HEK293 (cell line): ENCODE results near the gene MED13L.

Experiments
- CTCF ChIA-PET: fragments of 350-600 bp; formaldehyde crosslinking; extraction: SDS; loops from one replicate; lab custom pipeline; 2021; ENCODE audit warnings: antibody characterized with exemption; lab: Yijun Ruan, JAX
- POLR2A ChIA-PET: fragments of 300-600 bp; formaldehyde crosslinking; extraction: SDS; loops from one replicate; lab custom pipeline; 2020; ENCODE audit warnings: antibody characterized with exemption, inconsistent platforms; lab: Yijun Ruan, JAX
- H3K27ac ChIP-seq: fragments of 200-500 bp; sonication (Bioruptor generic); 2 replicates; pipeline ENCODE4 v1.5.1; 2014; ENCODE audit warnings: low read depth, low read length, control low read depth, inconsistent platforms; ENCODE audit errors: extremely low read depth
- H3K36me3 ChIP-seq, 2 experiments: fragments of 200-500 bp in 1 of 2; sonication (Bioruptor generic) in 1 of 2; 1 replicate in 1 of 2; 2 replicates in 1 of 2; pipeline ENCODE4 v1.5.1; 2014 to 2017; ENCODE audit warnings: inconsistent platforms in 2 of 2, low read length in 2 of 2; ENCODE audit not compliant: control insufficient read depth in 2 of 2, insufficient read depth in 1 of 2
- H3K4me1 ChIP-seq: fragments of 200-500 bp; sonication (Bioruptor generic); 2 replicates; pipeline ENCODE4 v1.5.1; 2014; ENCODE audit warnings: mild to moderate bottlenecking, low read length, inconsistent platforms; ENCODE audit not compliant: control insufficient read depth, insufficient read depth
- H3K4me3 ChIP-seq: 2 replicates; pipeline ENCODE4 v1.5.1; 2011; ENCODE audit warnings: low read depth, mild to moderate bottlenecking, control low read depth, low read length, moderate library complexity
- H3K9me3 ChIP-seq: fragments of 200-500 bp; sonication (Bioruptor generic); 2 replicates; pipeline ENCODE4 v1.5.1; 2014; ENCODE audit warnings: low read depth, low read length, inconsistent platforms; ENCODE audit not compliant: control insufficient read depth, insufficient read depth
- EGR2 ChIP-seq: fragments of 450-650 bp; formaldehyde crosslinking; IDR thresholded peaks from 2 replicates; pipeline ENCODE4 v1.5.1; 2016; ENCODE audit warnings: low read depth, missing biosample characterization, missing genetic modification characterization
- HOXC10 ChIP-seq: sonication (generic); formaldehyde crosslinking; IDR thresholded peaks from 2 replicates; pipeline ENCODE4 v1.8.1; 2023; ENCODE audit warnings: mild to moderate bottlenecking, missing genetic modification reagents
- IKZF3 ChIP-seq: fragments of 450-650 bp; IDR thresholded peaks from 2 replicates; pipeline ENCODE4 v1.5.0; 2018; ENCODE audit warnings: missing biosample characterization, mild to moderate bottlenecking, missing genetic modification characterization, moderate library complexity
- KLF16 ChIP-seq: fragments of 450-650 bp; formaldehyde crosslinking; IDR thresholded peaks from 2 replicates; pipeline ENCODE4 v1.5.1; 2017; ENCODE audit warnings: missing biosample characterization, missing genetic modification characterization
- MEIS1 ChIP-seq: sonication (generic); formaldehyde crosslinking; IDR thresholded peaks from 2 replicates; pipeline ENCODE4 v1.8.1; 2022; ENCODE audit warnings: missing genetic modification reagents, mild to moderate bottlenecking, borderline replicate concordance
- OSR2 ChIP-seq: fragments of 450-650 bp; formaldehyde crosslinking; IDR thresholded peaks from 2 replicates; pipeline ENCODE4 v1.5.1; 2016; ENCODE audit warnings: missing biosample characterization, missing genetic modification characterization
- PRDM10 ChIP-seq: fragments of 450-650 bp; formaldehyde crosslinking; IDR thresholded peaks from 2 replicates; pipeline ENCODE4 v1.5.1; 2016; ENCODE audit warnings: missing biosample characterization, missing genetic modification characterization
- PRDM2 ChIP-seq: fragments of 450-650 bp; formaldehyde crosslinking; IDR thresholded peaks from 2 replicates; pipeline ENCODE4 v1.5.1; 2016; ENCODE audit warnings: missing biosample characterization, missing genetic modification characterization, borderline replicate concordance
- ZFP3 ChIP-seq: fragments of 450-650 bp; formaldehyde crosslinking; IDR thresholded peaks from 2 replicates; pipeline ENCODE4 v1.5.1; 2016; ENCODE audit warnings: low read depth, missing biosample characterization, missing genetic modification characterization
- ZFP69B ChIP-seq: fragments of 450-650 bp; formaldehyde crosslinking; IDR thresholded peaks from 2 replicates; pipeline ENCODE4 v1.5.1; 2016; ENCODE audit warnings: missing biosample characterization, missing genetic modification characterization
- ZNF16 ChIP-seq: fragments of 450-650 bp; formaldehyde crosslinking; IDR thresholded peaks from 2 replicates; pipeline ENCODE4 v1.5.1; 2016; ENCODE audit warnings: low read depth, missing biosample characterization, missing genetic modification characterization
- ZNF174 ChIP-seq: fragments of 450-650 bp; formaldehyde crosslinking; IDR thresholded peaks from 2 replicates; pipeline ENCODE4 v1.5.0; 2017; ENCODE audit warnings: missing biosample characterization, mild to moderate bottlenecking, missing genetic modification characterization
- ZNF223 ChIP-seq: fragments of 450-650 bp; formaldehyde crosslinking; IDR thresholded peaks from 2 replicates; pipeline ENCODE4 v1.5.1; 2016; ENCODE audit warnings: missing biosample characterization, missing genetic modification characterization
- ZNF248 ChIP-seq: fragments of 450-650 bp; formaldehyde crosslinking; IDR thresholded peaks from 2 replicates; pipeline ENCODE4 v1.5.1; 2017; ENCODE audit warnings: missing biosample characterization, missing genetic modification characterization
- ZNF48 ChIP-seq: fragments of 450-650 bp; formaldehyde crosslinking; IDR thresholded peaks from 2 replicates; pipeline ENCODE4 v1.5.1; 2016; ENCODE audit warnings: missing biosample characterization, missing genetic modification characterization
- ZNF501 ChIP-seq: fragments of 450-650 bp; formaldehyde crosslinking; IDR thresholded peaks from 2 replicates; pipeline ENCODE4 v1.5.1; 2016; ENCODE audit warnings: missing biosample characterization, missing genetic modification characterization
- ZNF560 ChIP-seq: fragments of 450-650 bp; formaldehyde crosslinking; IDR thresholded peaks from 2 replicates; pipeline ENCODE4 v1.5.1; 2017; ENCODE audit warnings: missing biosample characterization, missing genetic modification characterization, borderline replicate concordance
- ZNF621 ChIP-seq: fragments of 450-650 bp; formaldehyde crosslinking; IDR thresholded peaks from 2 replicates; pipeline ENCODE4 v1.5.1; 2017; ENCODE audit warnings: missing biosample characterization, missing genetic modification characterization
- TF ChIP-seq, protein P1 (sequence below): fragments of 450-650 bp; formaldehyde crosslinking; IDR thresholded peaks from 2 replicates; pipeline ENCODE4 v1.5.1; 2016; ENCODE audit warnings: missing biosample characterization, missing genetic modification characterization, low read depth
- TF ChIP-seq, protein P2 (sequence below): fragments of 450-650 bp; formaldehyde crosslinking; optimal IDR thresholded peaks from 2 replicates; pipeline ENCODE3; 2016; ENCODE audit warnings: missing biosample characterization, mild to moderate bottlenecking, missing genetic modification characterization
- TF ChIP-seq, protein P3 (sequence below): fragments of 450-650 bp; formaldehyde crosslinking; IDR thresholded peaks from 2 replicates; pipeline ENCODE4 v1.5.1; 2017; ENCODE audit warnings: missing biosample characterization, missing genetic modification characterization
- TF ChIP-seq, protein P4 (sequence below): fragments of 450-650 bp; formaldehyde crosslinking; IDR thresholded peaks from 2 replicates; pipeline ENCODE4 v1.5.1; 2017; ENCODE audit warnings: missing biosample characterization, missing genetic modification characterization

Gene MED13L

DNA sequence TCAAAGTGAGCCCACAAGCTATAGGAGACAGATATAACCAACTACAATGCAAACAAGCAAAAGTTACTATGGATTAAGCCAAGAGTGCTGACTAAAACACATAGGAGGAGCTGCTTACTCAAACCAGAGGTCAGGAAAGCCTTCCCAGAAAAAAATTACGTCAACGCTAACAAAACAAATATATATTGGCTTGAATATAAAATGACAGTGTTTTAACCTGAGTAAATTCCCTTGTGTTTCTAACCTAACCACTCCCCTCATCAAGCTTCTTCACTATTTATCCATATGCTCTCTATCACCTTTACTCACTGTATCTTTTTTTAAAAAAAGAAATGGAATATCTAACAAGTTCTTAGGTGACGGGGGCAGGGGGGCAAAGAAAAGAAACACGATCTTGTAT lies 115.9 kb downstream of the MED13L start:
- H3K27ac ChIP-seq: peak overlapping the region; percentile 51; the same call in 1 of the 2 replicates
- ChIA-PET POLR2A (no interaction called here), CTCF (interaction anchor here (0.7 kb wide), 2 partner anchors 15 to 82 kb away, joined by 3 read pairs; no protein-coding TSS in a partner anchor)
- no peaks in the 10 kb centered on the region for H3K9me3 ChIP-seq
- H3K36me3 ChIP-seq: no peaks in the 10 kb centered on the region
- peaks cover 46% of the 10 kb centered on the region for H3K4me1 ChIP-seq
- no peak overlapping the region for H3K4me3 ChIP-seq
- TF ChIP-seq, protein P1, sequence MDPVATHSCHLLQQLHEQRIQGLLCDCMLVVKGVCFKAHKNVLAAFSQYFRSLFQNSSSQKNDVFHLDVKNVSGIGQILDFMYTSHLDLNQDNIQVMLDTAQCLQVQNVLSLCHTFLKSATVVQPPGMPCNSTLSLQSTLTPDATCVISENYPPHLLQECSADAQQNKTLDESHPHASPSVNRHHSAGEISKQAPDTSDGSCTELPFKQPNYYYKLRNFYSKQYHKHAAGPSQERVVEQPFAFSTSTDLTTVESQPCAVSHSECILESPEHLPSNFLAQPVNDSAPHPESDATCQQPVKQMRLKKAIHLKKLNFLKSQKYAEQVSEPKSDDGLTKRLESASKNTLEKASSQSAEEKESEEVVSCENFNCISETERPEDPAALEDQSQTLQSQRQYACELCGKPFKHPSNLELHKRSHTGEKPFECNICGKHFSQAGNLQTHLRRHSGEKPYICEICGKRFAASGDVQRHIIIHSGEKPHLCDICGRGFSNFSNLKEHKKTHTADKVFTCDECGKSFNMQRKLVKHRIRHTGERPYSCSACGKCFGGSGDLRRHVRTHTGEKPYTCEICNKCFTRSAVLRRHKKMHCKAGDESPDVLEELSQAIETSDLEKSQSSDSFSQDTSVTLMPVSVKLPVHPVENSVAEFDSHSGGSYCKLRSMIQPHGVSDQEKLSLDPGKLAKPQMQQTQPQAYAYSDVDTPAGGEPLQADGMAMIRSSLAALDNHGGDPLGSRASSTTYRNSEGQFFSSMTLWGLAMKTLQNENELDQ (tag by site-specific recombination): no peak
- TF ChIP-seq ZNF248 (tag by site-specific recombination): no peak
- no peak for TF ChIP-seq HOXC10
- TF ChIP-seq, protein P2, sequence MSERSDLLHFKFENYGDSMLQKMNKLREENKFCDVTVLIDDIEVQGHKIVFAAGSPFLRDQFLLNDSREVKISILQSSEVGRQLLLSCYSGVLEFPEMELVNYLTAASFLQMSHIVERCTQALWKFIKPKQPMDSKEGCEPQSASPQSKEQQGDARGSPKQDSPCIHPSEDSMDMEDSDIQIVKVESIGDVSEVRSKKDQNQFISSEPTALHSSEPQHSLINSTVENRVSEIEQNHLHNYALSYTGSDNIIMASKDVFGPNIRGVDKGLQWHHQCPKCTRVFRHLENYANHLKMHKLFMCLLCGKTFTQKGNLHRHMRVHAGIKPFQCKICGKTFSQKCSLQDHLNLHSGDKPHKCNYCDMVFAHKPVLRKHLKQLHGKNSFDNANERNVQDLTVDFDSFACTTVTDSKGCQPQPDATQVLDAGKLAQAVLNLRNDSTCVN (tag by site-specific recombination): no peak
- TF ChIP-seq ZNF501 (tag by site-specific recombination): no peak
- TF ChIP-seq ZNF174 (tag by site-specific recombination): no peak
- no peak for TF ChIP-seq ZNF16
- TF ChIP-seq EGR2 (tag by site-specific recombination): no peak
- no peak for TF ChIP-seq ZFP69B (tag by site-specific recombination)
- no peak for TF ChIP-seq ZFP3
- TF ChIP-seq, protein P3, sequence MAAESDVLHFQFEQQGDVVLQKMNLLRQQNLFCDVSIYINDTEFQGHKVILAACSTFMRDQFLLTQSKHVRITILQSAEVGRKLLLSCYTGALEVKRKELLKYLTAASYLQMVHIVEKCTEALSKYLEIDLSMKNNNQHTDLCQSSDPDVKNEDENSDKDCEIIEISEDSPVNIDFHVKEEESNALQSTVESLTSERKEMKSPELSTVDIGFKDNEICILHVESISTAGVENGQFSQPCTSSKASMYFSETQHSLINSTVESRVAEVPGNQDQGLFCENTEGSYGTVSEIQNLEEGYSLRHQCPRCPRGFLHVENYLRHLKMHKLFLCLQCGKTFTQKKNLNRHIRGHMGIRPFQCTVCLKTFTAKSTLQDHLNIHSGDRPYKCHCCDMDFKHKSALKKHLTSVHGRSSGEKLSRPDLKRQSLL: no peak
- no peak for TF ChIP-seq ZNF560 (tag by site-specific recombination)
- TF ChIP-seq PRDM2 (tag by site-specific recombination): no peak
- no peak for TF ChIP-seq ZNF621 (tag by site-specific recombination)
- TF ChIP-seq KLF16 (tag by site-specific recombination): no peak
- TF ChIP-seq, protein P4, sequence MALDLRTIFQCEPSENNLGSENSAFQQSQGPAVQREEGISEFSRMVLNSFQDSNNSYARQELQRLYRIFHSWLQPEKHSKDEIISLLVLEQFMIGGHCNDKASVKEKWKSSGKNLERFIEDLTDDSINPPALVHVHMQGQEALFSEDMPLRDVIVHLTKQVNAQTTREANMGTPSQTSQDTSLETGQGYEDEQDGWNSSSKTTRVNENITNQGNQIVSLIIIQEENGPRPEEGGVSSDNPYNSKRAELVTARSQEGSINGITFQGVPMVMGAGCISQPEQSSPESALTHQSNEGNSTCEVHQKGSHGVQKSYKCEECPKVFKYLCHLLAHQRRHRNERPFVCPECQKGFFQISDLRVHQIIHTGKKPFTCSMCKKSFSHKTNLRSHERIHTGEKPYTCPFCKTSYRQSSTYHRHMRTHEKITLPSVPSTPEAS (tag by site-specific recombination): no peak
- TF ChIP-seq OSR2 (tag by site-specific recombination): 0 out of 2 replicates have a peak, but pooled peaks have one; percentile 13
- TF ChIP-seq ZNF48: no peak
- no peak for TF ChIP-seq ZNF223 (tag by site-specific recombination)
- TF ChIP-seq MEIS1 (CRISPR knock-in tag): no peak
- no peak for TF ChIP-seq IKZF3 (tag by site-specific recombination)
- TF ChIP-seq PRDM10: peak; percentile 44
